GM10847 (cell line): ENCODE results near the gene CRISP1.

ENCODE experiments used
- POLR2A ChIP-seq: IDR thresholded peaks from 2 replicates; pipeline ENCODE4 v1.6.1; 2011; ENCODE audit not compliant: insufficient read length; ENCODE audit errors: extremely low read depth

Gene CRISP1

GRCh38 chr6:49849213-49849907 lies 17.0 kb downstream of the CRISP1 start:
- no peak for TF ChIP-seq POLR2A

GRCh38 chr6:49847673-49848072 lies 18.7 kb downstream of the CRISP1 start:
- TF ChIP-seq POLR2A = no peak

GRCh38 chr6:49847014-49847413 lies 19.3 kb downstream of the CRISP1 start:
- TF ChIP-seq POLR2A = no peak

GRCh38 chr6:49841424-49841823 lies 24.9 kb downstream of the CRISP1 start:
- TF ChIP-seq POLR2A = no peak

DNA sequence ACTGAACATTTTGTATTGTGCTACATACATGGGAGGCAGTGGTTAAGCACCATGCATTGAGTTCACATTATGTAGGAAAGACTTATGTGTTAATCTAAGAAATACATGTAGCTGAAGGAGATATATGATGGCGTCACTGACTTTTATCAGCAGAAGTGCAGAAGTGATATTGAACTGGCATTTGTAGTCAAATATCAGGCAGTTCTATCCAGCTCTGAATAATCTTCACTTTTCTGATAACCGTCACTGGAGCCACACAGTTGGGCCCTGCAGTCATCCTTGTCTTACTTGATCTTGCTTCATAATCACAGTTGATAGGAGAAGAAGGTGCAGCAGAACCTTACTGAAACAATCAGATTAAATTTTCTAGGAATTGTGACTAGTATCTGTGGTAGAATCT lies 26.4 kb downstream of the CRISP1 start:
- TF ChIP-seq POLR2A = no peak

DNA sequence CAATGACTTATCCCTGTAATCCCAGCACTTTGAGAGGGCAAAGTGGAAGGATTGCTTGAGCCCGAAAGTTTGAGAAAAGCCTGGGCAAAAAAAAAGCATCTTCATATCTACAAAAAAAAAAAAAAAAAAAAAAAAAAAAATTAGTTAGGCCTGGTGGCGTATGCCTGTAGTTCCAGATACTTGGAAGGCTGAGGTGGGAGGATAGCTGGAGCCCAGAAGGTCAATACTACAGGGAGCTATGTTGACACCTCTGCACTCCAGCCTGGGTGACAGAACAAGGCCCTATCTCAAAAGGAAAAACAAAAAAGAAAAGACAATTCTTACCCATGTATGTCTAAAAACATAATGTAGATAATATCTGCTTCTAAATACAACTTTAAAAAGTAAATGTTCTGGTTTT lies 27.2 kb downstream of the CRISP1 start:
- no peak for TF ChIP-seq POLR2A

GRCh38 chr6:49835140-49835539 lies 31.2 kb downstream of the CRISP1 start:
- no peak for TF ChIP-seq POLR2A

- TF ChIP-seq POLR2A = no peak
These were observed 32.9 kb downstream of the CRISP1 start for GRCh38 chr6:49833386-49833785.

DNA sequence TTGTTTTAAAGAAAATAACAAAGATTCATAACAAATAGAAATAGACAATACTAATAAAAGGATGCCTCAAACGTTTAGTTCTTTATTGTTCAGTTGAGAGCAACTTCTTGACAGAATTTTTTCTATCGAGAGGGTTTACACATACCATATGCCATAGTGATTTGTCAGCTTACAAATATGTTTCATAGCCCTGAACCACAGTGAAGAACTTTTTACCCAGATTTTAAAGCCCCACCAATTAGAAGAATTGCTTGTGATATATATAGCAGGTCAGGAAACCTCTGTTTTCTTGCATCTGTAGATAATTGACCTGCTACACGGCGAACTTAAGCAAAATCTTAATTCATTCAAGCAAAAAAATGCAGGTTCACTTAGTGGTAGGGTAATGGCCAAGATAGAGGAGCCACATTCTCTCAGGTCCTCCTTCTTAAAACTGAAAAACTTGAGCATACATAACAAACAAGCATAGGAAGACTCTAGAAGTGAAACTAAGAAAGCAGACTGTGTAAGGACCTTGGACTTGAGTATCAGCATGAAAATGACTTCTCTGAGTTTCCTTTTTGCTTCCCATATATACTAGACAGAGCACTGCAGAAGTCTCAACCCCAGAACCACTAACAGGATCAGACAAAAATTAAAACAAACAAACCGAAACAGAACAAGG lies 39.5 kb downstream of the CRISP1 start:
- TF ChIP-seq POLR2A = no peak

DNA sequence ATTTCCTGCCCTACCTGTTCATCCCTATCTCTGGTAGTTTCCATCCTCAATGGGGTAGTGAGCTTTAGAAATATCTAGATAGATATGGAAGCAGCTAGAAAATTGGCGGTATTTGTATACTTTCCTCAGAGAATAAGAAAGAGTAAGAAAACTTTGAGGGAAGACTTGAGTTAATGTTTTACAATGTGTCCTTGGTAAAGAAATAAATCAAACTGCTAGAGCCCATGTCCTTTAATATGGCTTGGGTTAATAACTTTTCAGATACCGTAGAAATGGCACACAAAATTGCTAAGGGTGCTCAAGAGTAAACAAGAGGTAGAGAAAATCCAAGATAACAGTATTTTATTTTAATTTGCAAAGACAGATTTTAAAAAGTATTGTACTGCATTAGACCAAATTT lies 51.2 kb downstream of the CRISP1 start:
- TF ChIP-seq POLR2A = no peak

DNA sequence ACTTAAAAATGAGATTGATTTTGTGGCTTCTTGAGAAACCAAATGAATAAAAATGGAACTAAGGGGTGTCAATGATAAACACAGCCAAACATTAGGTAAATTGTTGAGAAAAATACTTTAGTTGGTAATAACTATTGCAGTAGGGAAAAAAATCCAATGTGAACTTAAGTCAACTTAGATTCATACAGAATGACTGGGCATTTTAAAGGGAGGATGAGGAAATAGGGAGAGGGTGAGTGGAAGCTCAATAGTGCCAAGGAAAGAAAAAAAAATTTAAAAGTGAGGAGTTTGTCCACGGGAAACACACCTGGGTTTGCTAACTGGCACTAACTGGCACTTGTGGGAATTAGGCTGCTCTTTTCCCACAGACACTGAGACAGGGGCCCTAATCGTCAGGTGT lies 53.1 kb downstream of the CRISP1 start:
- TF ChIP-seq POLR2A = no peak

DNA sequence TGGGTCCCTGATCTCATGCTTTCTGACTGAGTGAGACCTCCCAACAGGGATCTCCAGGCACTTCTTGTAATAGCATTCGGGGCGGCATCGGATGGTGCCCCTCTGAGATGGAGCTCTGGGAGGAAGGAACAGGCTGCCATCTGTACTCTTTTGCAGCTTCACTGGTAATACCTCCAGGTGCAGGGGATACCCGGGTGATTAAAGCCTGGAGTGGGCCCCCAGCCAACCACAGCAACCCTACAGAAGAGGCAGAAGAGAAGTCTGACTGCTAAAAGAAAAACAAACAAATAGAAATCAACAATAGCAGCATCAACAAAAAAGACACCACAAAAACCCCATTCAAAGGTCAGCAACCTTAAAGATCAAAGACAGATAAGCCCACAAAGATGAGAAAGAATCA lies 60.2 kb downstream of the CRISP1 start:
- TF ChIP-seq POLR2A = no peak

DNA sequence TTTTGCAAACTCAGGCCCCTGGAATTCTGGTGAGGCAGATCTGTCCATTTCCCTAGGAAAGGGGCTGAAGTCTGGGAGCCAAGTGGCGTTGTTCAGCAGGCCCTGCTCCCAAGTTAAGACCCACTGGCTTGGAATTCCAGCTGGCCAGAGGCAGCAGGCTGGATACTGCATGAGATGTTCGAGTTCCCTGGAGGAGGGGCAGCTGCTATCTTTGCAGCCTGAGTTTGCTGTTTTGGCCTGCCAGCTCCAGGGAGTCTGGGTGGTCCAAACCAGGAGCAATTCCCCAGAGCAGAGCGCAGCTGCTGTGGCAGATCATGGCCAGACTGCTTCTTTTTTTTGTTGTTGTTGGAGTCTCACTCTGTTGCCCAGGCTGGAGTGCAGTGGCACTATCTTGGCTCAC lies 61.1 kb downstream of the CRISP1 start:
- TF ChIP-seq POLR2A = no peak

DNA sequence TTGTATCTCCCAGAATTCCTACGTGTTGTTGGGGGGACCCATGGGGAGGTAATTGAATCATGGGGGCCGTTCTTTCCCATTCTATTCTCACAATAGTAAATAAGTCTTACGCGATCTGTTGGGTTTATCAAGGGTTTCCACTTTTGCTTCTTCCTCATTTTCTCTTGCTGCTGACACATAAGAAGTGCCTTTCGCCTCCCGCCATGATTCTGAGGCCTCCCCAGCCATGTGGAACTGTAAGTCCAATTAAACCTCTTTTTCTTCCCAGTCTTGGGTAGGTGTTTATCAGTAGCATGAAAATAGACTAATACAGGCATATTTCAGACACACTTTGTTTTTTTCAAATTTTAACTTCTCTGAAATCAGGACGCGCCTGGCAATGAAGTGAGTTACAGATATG lies 64.8 kb downstream of the CRISP1 start:
- TF ChIP-seq POLR2A = no peak

GRCh38 chr6:49799090-49799489 lies 67.2 kb downstream of the CRISP1 start:
- no peak for TF ChIP-seq POLR2A

DNA sequence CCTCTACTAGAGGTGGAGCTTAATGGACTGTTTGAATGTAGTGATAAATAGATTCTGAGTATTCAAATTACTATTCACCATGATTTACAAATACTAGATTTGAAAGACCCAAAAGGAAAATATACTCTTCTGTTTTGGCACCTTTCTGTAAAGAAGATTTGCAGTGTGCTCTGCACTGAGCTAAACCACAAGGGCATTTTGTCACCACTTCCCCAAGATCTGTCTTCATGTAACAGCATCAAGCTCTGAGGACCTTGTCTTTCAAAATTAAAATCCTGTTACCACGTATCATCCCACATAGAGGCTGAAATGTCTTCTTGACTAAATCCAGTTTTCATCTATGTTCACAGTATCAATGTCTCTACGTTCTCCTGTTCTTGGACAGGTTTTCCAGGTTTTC lies 76.0 kb downstream of the CRISP1 start:
- no peak for TF ChIP-seq POLR2A

DNA sequence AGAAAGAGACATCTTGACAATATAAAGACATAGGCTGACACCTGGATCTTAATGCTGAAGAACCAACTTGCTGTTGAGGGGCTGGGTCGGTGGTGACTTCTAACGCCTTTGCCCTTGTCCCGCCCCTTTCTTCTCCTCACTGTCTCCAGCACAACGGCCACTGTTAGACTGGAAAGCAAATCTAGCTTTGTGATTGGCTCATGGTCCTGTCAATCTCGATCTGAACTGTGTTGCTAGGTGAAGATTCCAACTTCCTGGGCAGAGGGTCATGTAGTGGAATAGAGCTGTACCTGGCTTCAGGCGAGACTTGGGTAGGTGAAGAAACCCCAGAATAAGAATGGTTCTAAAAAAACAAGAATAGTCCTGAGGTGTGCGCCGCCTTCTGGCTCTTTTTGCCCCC lies 79.2 kb downstream of the CRISP1 start, which contains the start of gene PGK2:
TSS of gene PGK2 (minus strand) at position 110 of the 400 bp plus-strand sequence. CDS start at position 12, 98 bp downstream.
- no peak for TF ChIP-seq POLR2A
